MCF 10A (cell line): Measurements from ENCODE around the gene PTRH2. TPM values are rescaled to one million over a fixed set of nuclear protein-coding genes. Genes with fewer than 3 reads are reported as not detected.

Experiments used
- BruUV-seq: library from RNA; stranded (reverse); fragments of 400-500 nt; replicated peaks from 2 replicates; lab custom pipeline; 2021; lab: Mats Ljungman, UMichigan
- CTCF ChIA-PET: fragments of 300-600 bp; sonication (Branson Sonifier 250); formaldehyde crosslinking; extraction: SDS; loops from one replicate; lab custom pipeline; 2021; ENCODE audit warnings: antibody characterized with exemption, inconsistent platforms; lab: Yijun Ruan, JAX
- POLR2A ChIA-PET: fragments of 300-600, 350-650 bp; sonication (Branson Sonifier 250); formaldehyde crosslinking; extraction: SDS; loops from one replicate; lab custom pipeline; 2020; ENCODE audit warnings: antibody characterized with exemption, inconsistent platforms; lab: Yijun Ruan, JAX
- DNase-seq: peaks from one replicate; pipeline ENCODE4 v3.0.0-alpha.2; 2018; ENCODE audit not compliant: unreplicated experiment
- H3K27ac Mint-ChIP-seq: one replicate; pipeline ENCODE4 v1.8.0; 2022; ENCODE audit warnings: mild to moderate bottlenecking, low read depth, mixed read lengths; ENCODE audit not compliant: unreplicated experiment
- H3K27me3 Mint-ChIP-seq: one replicate; pipeline ENCODE4 v1.8.0; 2022; ENCODE audit warnings: mixed read lengths; ENCODE audit not compliant: insufficient read depth, unreplicated experiment
- H3K36me3 Mint-ChIP-seq: one replicate; pipeline ENCODE4 v1.8.0; 2022; ENCODE audit warnings: mild to moderate bottlenecking, moderate library complexity, mixed read lengths; ENCODE audit not compliant: insufficient read depth, unreplicated experiment
- H3K4me1 Mint-ChIP-seq: one replicate; pipeline ENCODE4 v1.8.0; 2022; ENCODE audit warnings: mixed read lengths; ENCODE audit not compliant: insufficient read depth, unreplicated experiment
- H3K4me3 Mint-ChIP-seq: one replicate; pipeline ENCODE4 v1.8.0; 2022; ENCODE audit warnings: mild to moderate bottlenecking, moderate library complexity, mixed read lengths; ENCODE audit not compliant: unreplicated experiment
- H3K9me3 Mint-ChIP-seq: one replicate; pipeline ENCODE4 v1.8.0; 2022; ENCODE audit warnings: mixed read lengths; ENCODE audit not compliant: unreplicated experiment
- intact Hi-C: fragments of 100-400 bp; cut with micrococcal nuclease; formaldehyde crosslinking; loops from 2 replicates; pipeline ENCODE4 v1.14.1; 2022
- total RNA-seq: library from RNA; stranded (reverse); gene quantifications from 2 replicates; pipeline ENCODE4 v1.2.3, GENCODE V29; 2022
- TF ChIP-seq, protein P1 (sequence below): fragments of 200-600 bp; IDR thresholded peaks from one replicate; pipeline ENCODE4 v1.8.0; 2022; ENCODE audit warnings: antibody characterized with exemption, mild to moderate bottlenecking; ENCODE audit not compliant: unreplicated experiment

PTRH2 gene
- total RNA-seq, 1 experiment from 2014 or later, result 51.7 TPM

DNA sequence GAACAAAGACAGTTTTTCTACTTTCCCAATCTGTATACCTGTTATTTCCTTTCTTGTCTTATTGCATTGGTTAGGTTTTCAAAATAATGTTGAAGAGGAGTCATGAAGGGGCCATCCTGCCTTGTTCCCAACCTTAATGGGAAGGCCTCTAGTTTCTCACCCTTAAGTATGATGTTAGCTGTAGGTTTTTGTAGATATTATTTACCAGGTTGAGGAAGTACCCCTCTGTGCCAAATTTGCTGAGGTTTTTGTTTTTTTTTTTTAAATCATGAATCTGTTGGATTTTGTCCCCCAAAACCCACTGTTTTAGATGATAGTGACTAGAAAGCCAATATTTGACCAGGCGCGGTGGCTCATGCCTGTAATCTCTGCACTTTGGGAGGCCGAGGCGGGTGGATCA lies 36.6 kb upstream of the PTRH2 start:
- Mint-ChIP-seq H3K4me3 (no peak overlapping the region), H3K27ac (no peak overlapping the region), H3K4me1 (no peaks in the 10 kb centered on the region), H3K36me3 (peaks cover 20% of the 10 kb centered on the region), H3K9me3 (peaks cover 8% of the 10 kb centered on the region), H3K27me3 (no peaks in the 10 kb centered on the region)
- no TSS peak for BruUV-seq
- DNase-seq, result no peak
- CTCF ChIA-PET, result interaction anchor here (1.0 kb wide), 1 partner anchor 36 kb away, joined by 3 read pairs; the partner anchor contains the start of gene VMP1
- POLR2A ChIA-PET, result no interaction called here
- TF ChIP-seq, protein P1, sequence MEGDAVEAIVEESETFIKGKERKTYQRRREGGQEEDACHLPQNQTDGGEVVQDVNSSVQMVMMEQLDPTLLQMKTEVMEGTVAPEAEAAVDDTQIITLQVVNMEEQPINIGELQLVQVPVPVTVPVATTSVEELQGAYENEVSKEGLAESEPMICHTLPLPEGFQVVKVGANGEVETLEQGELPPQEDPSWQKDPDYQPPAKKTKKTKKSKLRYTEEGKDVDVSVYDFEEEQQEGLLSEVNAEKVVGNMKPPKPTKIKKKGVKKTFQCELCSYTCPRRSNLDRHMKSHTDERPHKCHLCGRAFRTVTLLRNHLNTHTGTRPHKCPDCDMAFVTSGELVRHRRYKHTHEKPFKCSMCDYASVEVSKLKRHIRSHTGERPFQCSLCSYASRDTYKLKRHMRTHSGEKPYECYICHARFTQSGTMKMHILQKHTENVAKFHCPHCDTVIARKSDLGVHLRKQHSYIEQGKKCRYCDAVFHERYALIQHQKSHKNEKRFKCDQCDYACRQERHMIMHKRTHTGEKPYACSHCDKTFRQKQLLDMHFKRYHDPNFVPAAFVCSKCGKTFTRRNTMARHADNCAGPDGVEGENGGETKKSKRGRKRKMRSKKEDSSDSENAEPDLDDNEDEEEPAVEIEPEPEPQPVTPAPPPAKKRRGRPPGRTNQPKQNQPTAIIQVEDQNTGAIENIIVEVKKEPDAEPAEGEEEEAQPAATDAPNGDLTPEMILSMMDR, result no peak
- intact Hi-C loops, result loop anchor here (10.0 kb wide), 2 partner anchors 301 to 429 kb away; no protein-coding TSS in a partner anchor

DNA sequence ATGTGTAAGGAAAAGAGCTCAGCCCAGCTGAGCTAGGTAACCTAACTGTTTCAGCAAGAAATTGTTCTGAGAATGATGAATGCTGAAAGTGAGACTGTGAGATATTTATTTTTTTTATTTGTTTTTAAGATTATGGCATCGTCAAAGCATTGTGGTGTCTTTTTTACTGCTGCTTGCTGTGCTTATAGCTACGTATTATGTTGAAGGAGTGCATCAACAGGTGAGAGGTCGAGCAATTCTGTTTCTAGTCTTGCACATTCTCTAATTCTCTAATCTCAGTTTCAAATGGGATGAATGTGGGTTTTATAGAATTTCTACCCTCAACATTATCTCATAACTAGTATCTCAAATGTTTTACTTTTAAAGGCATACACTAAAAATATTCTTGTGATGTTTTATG lies 30.1 kb upstream of the PTRH2 start:
- H3K4me3 Mint-ChIP-seq, result no peak overlapping the region
- H3K4me1 Mint-ChIP-seq, result no peaks in the 10 kb centered on the region
- intact Hi-C loops, result no loop called here
- no TSS peak for BruUV-seq
- H3K27me3 Mint-ChIP-seq, result no peaks in the 10 kb centered on the region
- no peak for DNase-seq
- peaks cover 35% of the 10 kb centered on the region for H3K36me3 Mint-ChIP-seq
- POLR2A ChIA-PET, result interaction anchor here (0.6 to 0.8 kb wide), 2 partner anchors 23 to 30 kb away, joined by 3 read pairs; partner anchors contain the start of genes PTRH2 and VMP1
- H3K9me3 Mint-ChIP-seq, result no peaks in the 10 kb centered on the region
- TF ChIP-seq, protein P1, result no peak
- CTCF ChIA-PET, result interaction anchor here (0.7 to 1.9 kb wide), 3 partner anchors 8 to 123 kb away, joined by 3 to 4 read pairs (median 3); no protein-coding TSS in a partner anchor
- no peak overlapping the region for H3K27ac Mint-ChIP-seq

DNA sequence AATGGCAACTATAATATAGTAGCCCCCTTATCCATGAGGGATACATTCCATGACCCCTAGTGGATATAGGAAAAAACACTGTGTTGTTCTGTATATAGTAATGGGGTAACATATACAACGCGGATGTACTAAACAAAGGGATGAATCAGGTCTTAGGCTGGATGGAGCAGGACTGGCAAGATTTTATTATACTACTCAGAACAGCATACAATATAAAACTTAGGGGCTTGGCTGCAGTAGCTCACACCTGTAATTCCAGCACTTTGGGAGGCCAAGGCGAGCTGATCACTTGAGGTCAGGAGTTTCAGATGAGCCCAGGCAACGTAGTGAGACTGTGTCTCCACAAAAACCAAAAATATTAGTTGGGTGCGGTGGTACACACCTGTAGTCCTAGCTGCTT lies 27.0 kb upstream of the PTRH2 start:
- H3K27ac Mint-ChIP-seq, result no peak overlapping the region
- no peaks in the 10 kb centered on the region for H3K9me3 Mint-ChIP-seq
- DNase-seq, result no peak
- ChIA-PET POLR2A (interaction anchor here (0.9 to 1.1 kb wide), 2 partner anchors 26 to 158 kb away, joined by 3 to 6 read pairs; partner anchors contain the start of genes RPS6KB1 and TUBD1), CTCF (interaction anchor here (0.6 to 2.0 kb wide), 4 partner anchors 12 to 125 kb away, joined by 3 to 5 read pairs (median 4); partner anchors contain the start of gene VMP1)
- BruUV-seq, result no TSS peak
- TF ChIP-seq, protein P1, result no peak
- H3K4me3 Mint-ChIP-seq, result no peak overlapping the region
- H3K36me3 Mint-ChIP-seq, result peaks cover 36% of the 10 kb centered on the region
- H3K4me1 Mint-ChIP-seq, result peaks cover 5% of the 10 kb centered on the region
- H3K27me3 Mint-ChIP-seq, result no peaks in the 10 kb centered on the region
- intact Hi-C loops, result no loop called here

DNA sequence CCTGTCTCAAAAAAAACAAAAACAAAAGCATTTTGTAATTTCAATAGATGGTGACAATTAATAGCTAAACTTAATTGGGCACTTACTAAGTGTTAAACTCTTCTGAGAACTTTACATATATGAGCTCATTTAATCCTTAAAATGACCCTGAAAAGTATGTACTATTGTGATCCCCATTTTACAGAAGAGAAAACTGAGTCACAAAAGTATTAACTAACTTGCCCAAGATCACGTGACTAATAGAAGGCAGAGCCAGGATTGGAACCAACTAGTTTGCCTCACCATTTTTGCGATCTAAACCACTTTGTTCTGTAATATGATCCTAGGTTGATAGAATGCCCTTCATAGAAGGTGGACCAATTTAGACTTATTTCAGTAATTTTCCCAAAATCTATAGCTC lies 26.5 kb upstream of the PTRH2 start:
- TF ChIP-seq, protein P1, result no peak
- no peaks in the 10 kb centered on the region for H3K9me3 Mint-ChIP-seq
- peaks cover 5% of the 10 kb centered on the region for H3K4me1 Mint-ChIP-seq
- no peaks in the 10 kb centered on the region for H3K27me3 Mint-ChIP-seq
- H3K36me3 Mint-ChIP-seq, result peaks cover 31% of the 10 kb centered on the region
- no peak overlapping the region for H3K27ac Mint-ChIP-seq
- no TSS peak for BruUV-seq
- POLR2A ChIA-PET, result interaction anchor here (0.6 to 0.9 kb wide), 2 partner anchors 25 kb away, joined by 3 to 6 read pairs; no protein-coding TSS in a partner anchor
- H3K4me3 Mint-ChIP-seq, result no peak overlapping the region
- intact Hi-C loops, result no loop called here
- CTCF ChIA-PET, result interaction anchor here (0.6 to 2.0 kb wide), 6 partner anchors 14 to 186 kb away, joined by 4 to 6 read pairs (median 5); partner anchors contain the start of gene VMP1
- no peak for DNase-seq
